T-helper 1 cell treated with Interleukin-12 subunit alpha and Interleukin-12 subunit beta and Interleukin-4 antibody, amounts not matched to agents 30 μg/mL and 1 μg/mL, for 36 hours (primary cell): ENCODE results near the gene NKG7.
A peak's percentile ranks its signal among the peaks of the same experiment; 100 is the strongest.
"Not testable (repeated sequence)": the region's sequence is repeated elsewhere in the genome, so short reads cannot be mapped to it uniquely, and the experiment has no call there.

ENCODE experiments used
- H3K27ac Mint-ChIP-seq: one replicate; pipeline ENCODE4 v1.8.0; 2021; ENCODE audit warnings: mild to moderate bottlenecking, mixed read lengths
- H3K27me3 Mint-ChIP-seq: one replicate; pipeline ENCODE4 v1.8.0; 2021; ENCODE audit warnings: low read depth, mixed read lengths
- H3K36me3 Mint-ChIP-seq: one replicate; pipeline ENCODE4 v1.8.0; 2021; ENCODE audit warnings: low read depth, mixed read lengths
- H3K4me1 Mint-ChIP-seq: one replicate; pipeline ENCODE4 v1.8.0; 2021; ENCODE audit warnings: low read depth, mixed read lengths
- H3K4me3 Mint-ChIP-seq: one replicate; pipeline ENCODE4 v1.8.0; 2021; ENCODE audit warnings: mild to moderate bottlenecking, moderate library complexity, mixed read lengths
- H3K9me3 Mint-ChIP-seq: one replicate; pipeline ENCODE4 v1.8.0; 2021; ENCODE audit warnings: mixed read lengths

NKG7 gene

GRCh38 chr19:51399231-51399630 lies 26.8 kb upstream of the NKG7 start:
- Mint-ChIP-seq H3K4me3 (no peak overlapping the region), H3K4me1 (peaks cover 26% of the 10 kb centered on the region), H3K27me3 (no peaks in the 10 kb centered on the region), H3K9me3 (peaks cover 19% of the 10 kb centered on the region), H3K27ac (no peak overlapping the region), H3K36me3 (peaks cover 16% of the 10 kb centered on the region)

- no peak overlapping the region for H3K27ac Mint-ChIP-seq
- no peaks in the 10 kb centered on the region for H3K27me3 Mint-ChIP-seq
- H3K4me1 Mint-ChIP-seq = peaks cover 29% of the 10 kb centered on the region
- peaks cover 11% of the 10 kb centered on the region for H3K36me3 Mint-ChIP-seq
- H3K4me3 Mint-ChIP-seq = no peak overlapping the region
- peaks cover 19% of the 10 kb centered on the region for H3K9me3 Mint-ChIP-seq
Observed at GRCh38 chr19:51398096-51398704, 25.7 kb upstream of the NKG7 start.

GRCh38 chr19:51397453-51397852 lies 25.0 kb upstream of the NKG7 start:
- H3K27me3 Mint-ChIP-seq, H3K27ac Mint-ChIP-seq, H3K4me3 Mint-ChIP-seq, H3K36me3 Mint-ChIP-seq: not testable (repeated sequence)
- Mint-ChIP-seq H3K9me3 (peaks cover 12% of the 10 kb centered on the region), H3K4me1 (peaks cover 36% of the 10 kb centered on the region)

- Mint-ChIP-seq H3K27me3 (no peaks in the 10 kb centered on the region), H3K27ac (peak overlapping the region; percentile 45), H3K4me3 (no peak overlapping the region), H3K4me1 (peaks cover 40% of the 10 kb centered on the region), H3K9me3 (peaks cover 3% of the 10 kb centered on the region), H3K36me3 (no peaks in the 10 kb centered on the region)
Observed at GRCh38 chr19:51396175-51396574, 23.7 kb upstream of the NKG7 start.

- H3K9me3 Mint-ChIP-seq = no peaks in the 10 kb centered on the region
- H3K4me3 Mint-ChIP-seq = peak overlapping the region; percentile 90
- peaks cover 42% of the 10 kb centered on the region for H3K4me1 Mint-ChIP-seq
- H3K36me3 Mint-ChIP-seq = no peaks in the 10 kb centered on the region
- no peaks in the 10 kb centered on the region for H3K27me3 Mint-ChIP-seq
- peak overlapping the region; percentile 98 for H3K27ac Mint-ChIP-seq
Observed at GRCh38 chr19:51394050-51394836, 21.8 kb upstream of the NKG7 start.

GRCh38 chr19:51392701-51393100 lies 20.2 kb upstream of the NKG7 start:
- Mint-ChIP-seq H3K4me3 (peak overlapping the region; percentile 58), H3K9me3 (no peaks in the 10 kb centered on the region), H3K4me1 (peaks cover 36% of the 10 kb centered on the region), H3K27ac (peak overlapping the region; percentile 80), H3K36me3 (no peaks in the 10 kb centered on the region), H3K27me3 (no peaks in the 10 kb centered on the region)

GRCh38 chr19:51391073-51391611 lies 18.7 kb upstream of the NKG7 start:
- no peaks in the 10 kb centered on the region for H3K36me3 Mint-ChIP-seq
- H3K4me3 Mint-ChIP-seq = peak overlapping the region; percentile 54
- H3K9me3 Mint-ChIP-seq = no peaks in the 10 kb centered on the region
- H3K4me1 Mint-ChIP-seq = peaks cover 30% of the 10 kb centered on the region
- peak overlapping the region; percentile 80 for H3K27ac Mint-ChIP-seq
- H3K27me3 Mint-ChIP-seq = no peaks in the 10 kb centered on the region

- Mint-ChIP-seq H3K36me3 (no peaks in the 10 kb centered on the region), H3K4me1 (peaks cover 16% of the 10 kb centered on the region), H3K4me3 (no peak overlapping the region), H3K9me3 (no peaks in the 10 kb centered on the region), H3K27me3 (no peaks in the 10 kb centered on the region), H3K27ac (no peak overlapping the region)
Observed at GRCh38 chr19:51389143-51389542, 16.7 kb upstream of the NKG7 start.

GRCh38 chr19:51387924-51388389 lies 15.5 kb upstream of the NKG7 start, which contains the start of gene LIM2:
Gene LIM2, minus strand, starts transcription at chr19:51387974. Its CDS starts 531 bp downstream, at chr19:51387443.
- Mint-ChIP-seq H3K4me3 (no peak within 1 kb of the TSS), H3K9me3 (no peaks in the 10 kb centered on the region), H3K27ac (no peak within 1 kb of the TSS), H3K36me3 (no peaks in the 10 kb centered on the region), H3K4me1 (peaks cover 11% of the 10 kb centered on the region), H3K27me3 (no peaks in the 10 kb centered on the region)

GRCh38 chr19:51386882-51387520 lies 14.5 kb upstream of the NKG7 start:
- no peaks in the 10 kb centered on the region for H3K36me3 Mint-ChIP-seq
- no peaks in the 10 kb centered on the region for H3K9me3 Mint-ChIP-seq
- H3K27ac Mint-ChIP-seq = no peak overlapping the region
- peaks cover 3% of the 10 kb centered on the region for H3K27me3 Mint-ChIP-seq
- peaks cover 6% of the 10 kb centered on the region for H3K4me1 Mint-ChIP-seq
- H3K4me3 Mint-ChIP-seq = no peak overlapping the region

GRCh38 chr19:51382004-51382403 lies 9.6 kb upstream of the NKG7 start:
- peaks cover 2% of the 10 kb centered on the region for H3K36me3 Mint-ChIP-seq
- H3K27ac Mint-ChIP-seq = no peak overlapping the region
- H3K4me3 Mint-ChIP-seq = no peak overlapping the region
- peaks cover 3% of the 10 kb centered on the region for H3K27me3 Mint-ChIP-seq
- H3K9me3 Mint-ChIP-seq = no peaks in the 10 kb centered on the region
- H3K4me1 Mint-ChIP-seq = peaks cover 9% of the 10 kb centered on the region

- peaks cover 3% of the 10 kb centered on the region for H3K27me3 Mint-ChIP-seq
- no peaks in the 10 kb centered on the region for H3K9me3 Mint-ChIP-seq
- no peak overlapping the region for H3K27ac Mint-ChIP-seq
- no peak overlapping the region for H3K4me3 Mint-ChIP-seq
- H3K4me1 Mint-ChIP-seq = peaks cover 24% of the 10 kb centered on the region
- peaks cover 2% of the 10 kb centered on the region for H3K36me3 Mint-ChIP-seq
Observed at GRCh38 chr19:51380379-51380778, 7.9 kb upstream of the NKG7 start.

- peaks cover 9% of the 10 kb centered on the region for H3K36me3 Mint-ChIP-seq
- H3K4me3 Mint-ChIP-seq = no peak overlapping the region
- peaks cover 12% of the 10 kb centered on the region for H3K9me3 Mint-ChIP-seq
- peaks cover 49% of the 10 kb centered on the region for H3K4me1 Mint-ChIP-seq
- H3K27me3 Mint-ChIP-seq = peaks cover under 1% of the 10 kb centered on the region
- no peak overlapping the region for H3K27ac Mint-ChIP-seq
Observed at GRCh38 chr19:51377422-51377821, 5.0 kb upstream of the NKG7 start.

GRCh38 chr19:51375504-51376221 lies 3.2 kb upstream of the NKG7 start:
- Mint-ChIP-seq H3K36me3 (peaks cover 7% of the 10 kb centered on the region), H3K27me3 (no peaks in the 10 kb centered on the region), H3K4me3 (peak overlapping the region; percentile 60), H3K27ac (peak overlapping the region; percentile 86), H3K4me1 (peaks cover 67% of the 10 kb centered on the region), H3K9me3 (peaks cover 12% of the 10 kb centered on the region)
